ENCODE measurements around the gene SLC22A23.
A peak's percentile ranks its signal among the peaks of the same experiment; 100 is the strongest.

The SLC22A23 gene

GRCh38 chr6:3359101-3359752, 97.6 kb downstream of the SLC22A23 start:
- Histone ChIP-seq H3K4me3 (ENCODE audit: insufficient read depth, low read depth, low read length) (no peak overlapping the region), H3K27me3 (ENCODE audit: control insufficient read depth, insufficient read depth, low read length, poor library complexity, severe bottlenecking) (no peaks in the 10 kb centered on the region), H3K36me3 (ENCODE audit: control insufficient read depth, insufficient read depth, low read length) (no peaks in the 10 kb centered on the region), H3K27ac (ENCODE audit: insufficient read depth, low read depth, low read length, poor library complexity, severe bottlenecking) (no peak overlapping the region), H3K9me3 (ENCODE audit: control insufficient read depth, low read length) (no peaks in the 10 kb centered on the region), H3K4me1 (ENCODE audit: control insufficient read depth, insufficient read depth, low read length) (peaks cover 23% of the 10 kb centered on the region)
- WGBS, 2 experiments = 93 to 94% methylated on average over 10 of the region's 10 CpGs

- Histone ChIP-seq H3K4me1 (ENCODE audit: control insufficient read depth, insufficient read depth, low read length) (peaks cover 23% of the 10 kb centered on the region), H3K27me3 (ENCODE audit: control insufficient read depth, insufficient read depth, low read length, poor library complexity, severe bottlenecking) (no peaks in the 10 kb centered on the region), H3K27ac (ENCODE audit: insufficient read depth, low read depth, low read length, poor library complexity, severe bottlenecking) (no peak overlapping the region), H3K9me3 (ENCODE audit: control insufficient read depth, low read length) (no peaks in the 10 kb centered on the region), H3K4me3 (ENCODE audit: insufficient read depth, low read depth, low read length) (no peak overlapping the region), H3K36me3 (ENCODE audit: control insufficient read depth, insufficient read depth, low read length) (no peaks in the 10 kb centered on the region)
- WGBS, 2 experiments = 94 to 95% methylated on average over 14 of the region's 14 CpGs
Measured at GRCh38 chr6:3358413-3359100, 98.3 kb downstream of the SLC22A23 start.

GRCh38 chr6:3357678-3358077, 99.2 kb downstream of the SLC22A23 start:
- 83 to 84% methylated on average over 6 of the region's 6 CpGs for WGBS, 2 experiments
- Histone ChIP-seq H3K27ac (ENCODE audit: insufficient read depth, low read depth, low read length, poor library complexity, severe bottlenecking) (no peak overlapping the region), H3K36me3 (ENCODE audit: control insufficient read depth, insufficient read depth, low read length) (no peaks in the 10 kb centered on the region), H3K27me3 (ENCODE audit: control insufficient read depth, insufficient read depth, low read length, poor library complexity, severe bottlenecking) (no peaks in the 10 kb centered on the region), H3K4me3 (ENCODE audit: insufficient read depth, low read depth, low read length) (no peak overlapping the region), H3K4me1 (ENCODE audit: control insufficient read depth, insufficient read depth, low read length) (peaks cover 30% of the 10 kb centered on the region), H3K9me3 (ENCODE audit: control insufficient read depth, low read length) (no peaks in the 10 kb centered on the region)

- no peak overlapping the region for H3K4me3 ChIP-seq (ENCODE audit: insufficient read depth, low read depth, low read length)
- WGBS, 2 experiments = 80 to 84% methylated on average over 4 of the region's 4 CpGs
Measured at GRCh38 chr6:3356824-3357420, 99.9 kb downstream of the SLC22A23 start.

GRCh38 chr6:3356056-3356823, 100.6 kb downstream of the SLC22A23 start:
- H3K4me1 ChIP-seq (ENCODE audit: control insufficient read depth, insufficient read depth, low read length) = peaks cover 41% of the 10 kb centered on the region
- no peaks in the 10 kb centered on the region for H3K9me3 ChIP-seq (ENCODE audit: control insufficient read depth, low read length)
- H3K4me3 ChIP-seq (ENCODE audit: insufficient read depth, low read depth, low read length) = peak overlapping the region; percentile 24
- H3K27ac ChIP-seq (ENCODE audit: insufficient read depth, low read depth, low read length, poor library complexity, severe bottlenecking) = peak overlapping the region; percentile 85
- WGBS, 2 experiments = 5 to 7% methylated on average over 18 of the region's 24 CpGs
- H3K36me3 ChIP-seq (ENCODE audit: control insufficient read depth, insufficient read depth, low read length) = no peaks in the 10 kb centered on the region
- no peaks in the 10 kb centered on the region for H3K27me3 ChIP-seq (ENCODE audit: control insufficient read depth, insufficient read depth, low read length, poor library complexity, severe bottlenecking)

More at GRCh38 chr6:3356824-3357420, 99.9 kb downstream of the SLC22A23 start:
- no peaks in the 10 kb centered on the region for H3K9me3 ChIP-seq (ENCODE audit: control insufficient read depth, low read length)
- H3K4me1 ChIP-seq (ENCODE audit: control insufficient read depth, insufficient read depth, low read length) = peaks cover 34% of the 10 kb centered on the region
- peak overlapping the region; percentile 85 for H3K27ac ChIP-seq (ENCODE audit: insufficient read depth, low read depth, low read length, poor library complexity, severe bottlenecking)
- no peaks in the 10 kb centered on the region for H3K36me3 ChIP-seq (ENCODE audit: control insufficient read depth, insufficient read depth, low read length)
- no peaks in the 10 kb centered on the region for H3K27me3 ChIP-seq (ENCODE audit: control insufficient read depth, insufficient read depth, low read length, poor library complexity, severe bottlenecking)

GRCh38 chr6:3355358-3356055, 101.3 kb downstream of the SLC22A23 start:
- Histone ChIP-seq H3K27ac (ENCODE audit: insufficient read depth, low read depth, low read length, poor library complexity, severe bottlenecking) (peak overlapping the region; percentile 68), H3K27me3 (ENCODE audit: control insufficient read depth, insufficient read depth, low read length, poor library complexity, severe bottlenecking) (no peaks in the 10 kb centered on the region), H3K9me3 (ENCODE audit: control insufficient read depth, low read length) (no peaks in the 10 kb centered on the region), H3K4me1 (ENCODE audit: control insufficient read depth, insufficient read depth, low read length) (peaks cover 48% of the 10 kb centered on the region), H3K36me3 (ENCODE audit: control insufficient read depth, insufficient read depth, low read length) (no peaks in the 10 kb centered on the region), H3K4me3 (ENCODE audit: insufficient read depth, low read depth, low read length) (peak overlapping the region; percentile 18)
- WGBS, 2 experiments = 38 to 44% methylated on average over 17 to 18 of the region's 20 CpGs

GRCh38 chr6:3355011-3355357, 101.9 kb downstream of the SLC22A23 start:
- WGBS, 2 experiments = 89 to 92% methylated on average over 4 of the region's 4 CpGs
- Histone ChIP-seq H3K27ac (ENCODE audit: insufficient read depth, low read depth, low read length, poor library complexity, severe bottlenecking) (no peak overlapping the region), H3K27me3 (ENCODE audit: control insufficient read depth, insufficient read depth, low read length, poor library complexity, severe bottlenecking) (no peaks in the 10 kb centered on the region), H3K9me3 (ENCODE audit: control insufficient read depth, low read length) (no peaks in the 10 kb centered on the region), H3K4me1 (ENCODE audit: control insufficient read depth, insufficient read depth, low read length) (peaks cover 53% of the 10 kb centered on the region), H3K4me3 (ENCODE audit: insufficient read depth, low read depth, low read length) (no peak overlapping the region), H3K36me3 (ENCODE audit: control insufficient read depth, insufficient read depth, low read length) (no peaks in the 10 kb centered on the region)

GRCh38 chr6:3353939-3354338, 102.9 kb downstream of the SLC22A23 start:
- H3K36me3 ChIP-seq (ENCODE audit: control insufficient read depth, insufficient read depth, low read length) = no peaks in the 10 kb centered on the region
- no peak overlapping the region for H3K4me3 ChIP-seq (ENCODE audit: insufficient read depth, low read depth, low read length)
- H3K4me1 ChIP-seq (ENCODE audit: control insufficient read depth, insufficient read depth, low read length) = peaks cover 62% of the 10 kb centered on the region
- WGBS, 2 experiments = 91 to 96% methylated on average over 5 of the region's 5 CpGs
- H3K9me3 ChIP-seq (ENCODE audit: control insufficient read depth, low read length) = no peaks in the 10 kb centered on the region
- no peak overlapping the region for H3K27ac ChIP-seq (ENCODE audit: insufficient read depth, low read depth, low read length, poor library complexity, severe bottlenecking)
- no peaks in the 10 kb centered on the region for H3K27me3 ChIP-seq (ENCODE audit: control insufficient read depth, insufficient read depth, low read length, poor library complexity, severe bottlenecking)

GRCh38 chr6:3353213-3353903, 103.5 kb downstream of the SLC22A23 start:
- WGBS, 2 experiments = 82 to 83% methylated on average over 9 of the region's 9 CpGs
- no peaks in the 10 kb centered on the region for H3K27me3 ChIP-seq (ENCODE audit: control insufficient read depth, insufficient read depth, low read length, poor library complexity, severe bottlenecking)
- H3K36me3 ChIP-seq (ENCODE audit: control insufficient read depth, insufficient read depth, low read length) = no peaks in the 10 kb centered on the region
- no peak overlapping the region for H3K4me3 ChIP-seq (ENCODE audit: insufficient read depth, low read depth, low read length)
- H3K9me3 ChIP-seq (ENCODE audit: control insufficient read depth, low read length) = no peaks in the 10 kb centered on the region
- peaks cover 62% of the 10 kb centered on the region for H3K4me1 ChIP-seq (ENCODE audit: control insufficient read depth, insufficient read depth, low read length)
- no peak overlapping the region for H3K27ac ChIP-seq (ENCODE audit: insufficient read depth, low read depth, low read length, poor library complexity, severe bottlenecking)

Measured in ectodermal cell (in vitro differentiated cells).